Gastroesophageal sphincter (tissue), 4 donors: ENCODE results near the gene FZD10. TPM values are rescaled to one million over a fixed set of nuclear protein-coding genes. Genes with fewer than 3 reads are reported as not detected.
A peak's percentile ranks its signal among the peaks of the same experiment; 100 is the strongest.

Source experiments
- ATAC-seq: fragments of 150-250 bp; one replicate; pipeline ENCODE4 v1.9.1; 2016; ENCODE audit warnings: mild to moderate bottlenecking, moderate library complexity
- H3K27ac ChIP-seq, 4 donors: fragments of 200-600 bp; sonication (generic) in 3 of 4; 1 replicate in 3 of 4; 2 replicates in 1 of 4; pipeline ENCODE4 v1.5.1; 2016 to 2019
- H3K27me3 ChIP-seq: fragments of 200-600 bp; sonication (generic); one replicate; pipeline ENCODE4 v1.5.1; 2019
- H3K36me3 ChIP-seq, 2 donors: fragments of 200-600 bp; sonication (generic); one replicate each; pipeline ENCODE4 v1.5.1; 2019; ENCODE audit warnings: control low read depth in 1 of 2
- H3K4me1 ChIP-seq, 3 donors: fragments of 200-600 bp; sonication (generic); 1 replicate in 2 of 3; 2 replicates in 1 of 3; pipeline ENCODE4 v1.5.1; 2016 to 2019; ENCODE audit warnings: control low read depth in 2 of 3
- H3K4me3 ChIP-seq, 2 donors: fragments of 200-600 bp; sonication (generic); one replicate each; pipeline ENCODE4 v1.5.1; 2019; ENCODE audit warnings: mild to moderate bottlenecking in 1 of 2, moderate library complexity in 1 of 2
- H3K9me3 ChIP-seq, 3 donors: fragments of 200-600 bp; sonication (generic); one replicate each; pipeline ENCODE4 v1.5.1; 2017 to 2019; ENCODE audit warnings: control low read depth in 2 of 3
- CTCF ChIP-seq, 4 experiments: fragments of 200-600 bp in 2 of 4; fragments of 450-650 bp in 2 of 4; sonication (generic) in 1 of 4; IDR thresholded peaks; one replicate each; pipeline ENCODE4 v1.5.1; 2017 to 2019; ENCODE audit warnings: antibody characterized with exemption in 4 of 4, mild to moderate bottlenecking in 2 of 4, moderate library complexity in 2 of 4
- EP300 ChIP-seq: sonication (generic); formaldehyde crosslinking; IDR thresholded peaks from one replicate; pipeline ENCODE4 v1.6.1; 2017; ENCODE audit warnings: antibody characterized with exemption, mild to moderate bottlenecking
- POLR2A ChIP-seq, 2 donors: fragments of 450-650 bp; IDR thresholded peaks; one replicate each; pipeline ENCODE4 v1.6.1; 2017; ENCODE audit warnings: antibody characterized with exemption in 2 of 2, mild to moderate bottlenecking in 2 of 2, moderate library complexity in 1 of 2
- POLR2AphosphoS5 ChIP-seq: sonication (generic); formaldehyde crosslinking; IDR thresholded peaks from one replicate; pipeline ENCODE4 v1.6.1; 2017; ENCODE audit warnings: antibody characterized with exemption
- WGBS, 2 donors: methylation state at CpG; one replicate each; pipeline ENCODE4 v1.1.5; 2018; ENCODE audit warnings: low coverage in 1 of 2; 5-methylcytosine and 5-hydroxymethylcytosine counted together
- total RNA-seq, 4 donors: library from RNA; depleted of rRNA; stranded (reverse); fragments of >200 nt; gene quantifications; one replicate each; pipeline ENCODE4 v1.1.0, GENCODE V29; 2016

FZD10 gene
- total RNA-seq, 4 donors from 2014 or later: 0.94 to 1.6 (median 1.1) TPM; not detected in 1

- Histone ChIP-seq H3K9me3 (no peaks in the 10 kb centered on the region), H3K36me3 (no peaks in the 10 kb centered on the region), H3K27me3 (peaks cover 97% of the 10 kb centered on the region), H3K4me1 (peaks cover 0 to 35% (median 9%) of the 10 kb centered on the region in 3 donors), H3K27ac (peak overlapping the region in 1 of 4 donors; percentile 34), H3K4me3 (peak overlapping the region in 1 of 2 donors; percentile 52)
- no peak for ATAC-seq
- no peak for TF ChIP-seq CTCF (IDR thresholded peaks at IDR 0.05)
- TF ChIP-seq EP300: no peak
- no peak for TF ChIP-seq POLR2AphosphoS5
- no peak for TF ChIP-seq POLR2A (IDR thresholded peaks at IDR 0.05)
- 13 to 44% methylated on average over 5 to 6 of the region's 7 CpGs for WGBS, 2 donors
These were observed 2.0 kb upstream of the FZD10 start for GRCh38 chr12:130160306-130160705.

GRCh38 chr12:130160711-130161231, 1.5 kb upstream of the FZD10 start:
- peaks cover 0 to 35% (median 9%) of the 10 kb centered on the region in 3 donors for H3K4me1 ChIP-seq
- no peaks in the 10 kb centered on the region for H3K9me3 ChIP-seq

GRCh38 chr12:130161261-130162243, 712 bp upstream of the FZD10 start:
- ATAC-seq: no peak
- TF ChIP-seq POLR2A (IDR thresholded peaks at IDR 0.05): no peak
- TF ChIP-seq CTCF (IDR thresholded peaks at IDR 0.05): no peak
- no peak for TF ChIP-seq EP300
- no peak for TF ChIP-seq POLR2AphosphoS5
- WGBS, 2 donors: 0% methylated on average over 1 of the region's 87 CpGs; no CpG with 5 or more reads in 1 of the 2 donors
- peaks cover 96% of the 10 kb centered on the region for H3K27me3 ChIP-seq
- peak overlapping the region in 1 of 2 donors; percentile 52 for H3K4me3 ChIP-seq
- peak overlapping the region in 1 of 4 donors; percentile 16 for H3K27ac ChIP-seq
- H3K36me3 ChIP-seq: no peaks in the 10 kb centered on the region
- no peaks in the 10 kb centered on the region for H3K9me3 ChIP-seq
- peaks cover 0 to 35% (median 9%) of the 10 kb centered on the region in 3 donors for H3K4me1 ChIP-seq

More at GRCh38 chr12:130160711-130161231, 1.5 kb upstream of the FZD10 start:
- no peak for ATAC-seq
- Histone ChIP-seq H3K36me3 (no peaks in the 10 kb centered on the region), H3K27ac (peak overlapping the region in 1 of 4 donors; percentile 34), H3K4me3 (peak overlapping the region in 1 of 2 donors; percentile 52), H3K27me3 (peaks cover 97% of the 10 kb centered on the region)
- WGBS, 2 donors: no CpG with 5 or more reads among the region's 44 CpGs
- TF ChIP-seq POLR2AphosphoS5 (no peak), EP300 (no peak), CTCF (IDR thresholded peaks at IDR 0.05) (no peak), POLR2A (IDR thresholded peaks at IDR 0.05) (no peak)

GRCh38 chr12:130162745-130163460, 639 bp downstream of the FZD10 start:
- Histone ChIP-seq H3K4me3 (peak overlapping the region; percentile 13 to 52), H3K4me1 (peaks cover 0 to 35% (median 9%) of the 10 kb centered on the region in 3 donors), H3K36me3 (no peaks in the 10 kb centered on the region), H3K27ac (peak overlapping the region in 1 of 4 donors; percentile 44), H3K9me3 (no peaks in the 10 kb centered on the region), H3K27me3 (peaks cover 91% of the 10 kb centered on the region)
- TF ChIP-seq POLR2AphosphoS5 (no peak), EP300 (no peak), CTCF (IDR thresholded peaks at IDR 0.05) (no peak), POLR2A (IDR thresholded peaks at IDR 0.05) (no peak)
- ATAC-seq: no peak
- 0% methylated on average over 1 of the region's 78 CpGs; no CpG with 5 or more reads in 1 of the 2 donors for WGBS, 2 donors
